ENCODE results near the gene ECPAS.

GRCh38 chr9:111414406-111414805, 69.8 kb downstream of the ECPAS start:
- TF ChIP-seq EZH2phosphoT487 (IDR thresholded peaks at IDR 0.05; ENCODE audit: insufficient read depth, low read depth) (no peak), EZH2 (IDR thresholded peaks at IDR 0.05; ENCODE audit: insufficient read depth, poor library complexity, severe bottlenecking) (no peak)
